K562 (cell line): ENCODE measurements around the gene ERF. TPM values are rescaled to one million over a fixed set of nuclear protein-coding genes. Genes with fewer than 3 reads are reported as not detected.

ENCODE experiments used
- ATAC-seq: fragments of 200-7000 bp; cut with Tn5 transposase; 3 replicates; pipeline ENCODE4 v1.9.1; 2020; ENCODE audit warnings: moderate library complexity
- BruUV-seq: library from RNA; stranded (reverse); fragments of 400-500 nt; replicated peaks from 2 replicates; lab custom pipeline; 2021; lab: Mats Ljungman, UMichigan
- CTCF ChIA-PET: fragments of 300-600 bp; formaldehyde crosslinking; extraction: SDS; loops from one replicate; lab custom pipeline; 2021; ENCODE audit warnings: low intra/inter-chr PET ratio; lab: Yijun Ruan, JAX
- POLR2A ChIA-PET: fragments of 300-600, 350-650 bp; sonication (Branson Sonifier 250); formaldehyde crosslinking; extraction: SDS; loops from one replicate; lab custom pipeline; 2021; ENCODE audit warnings: antibody characterized with exemption, inconsistent platforms; lab: Yijun Ruan, JAX
- DNase-seq, 4 experiments: peaks; one replicate each; pipeline versions ENCODE4 v3.0.0 to v3.0.0-alpha.2; 2011 to 2018; ENCODE audit warnings: low spot score in 3 of 4, mixed read lengths in 3 of 4; ENCODE audit errors: extremely low read depth in 1 of 4
- FAIRE-seq: peaks from 2 replicates; lab custom pipeline; 2011; peaks lifted over from hg19 to GRCh38; lab: Jason Lieb, UNC
- H2AFZ ChIP-seq: 2 replicates; pipeline ENCODE4 v1.6.0; 2011; ENCODE audit warnings: low read depth, low read length, control low read depth, inconsistent platforms
- H3K27ac ChIP-seq: fragments of 200-600 bp; 3 replicates; pipeline ENCODE4 v1.8.0; 2011; ENCODE audit warnings: low read depth, mild to moderate bottlenecking, control low read depth, inconsistent platforms, low read length, moderate library complexity, mixed read lengths; ENCODE audit errors: extremely low read depth
- H3K27me3 ChIP-seq, 2 experiments: fragments of 300-600 bp in 1 of 2; 2 replicates in 1 of 2; 3 replicates in 1 of 2; pipeline versions ENCODE4 v1.6.0 to v1.8.0; 2011; ENCODE audit warnings: inconsistent platforms in 2 of 2, low read length in 2 of 2, mild to moderate bottlenecking in 1 of 2, mixed read lengths in 1 of 2, moderate library complexity in 1 of 2; ENCODE audit not compliant: control insufficient read depth in 2 of 2, insufficient read depth in 2 of 2
- H3K36me3 ChIP-seq: fragments of 300-600 bp; 3 replicates; pipeline ENCODE4 v1.8.0; 2011; ENCODE audit warnings: mild to moderate bottlenecking, low read length, inconsistent platforms; ENCODE audit not compliant: control insufficient read depth, insufficient read depth
- H3K4me1 ChIP-seq, 2 experiments: fragments of 200-600 bp in 1 of 2; replicated peaks in 1 of 2; 2 replicates in 1 of 2; 3 replicates in 1 of 2; pipeline versions ENCODE4 v1.5.1 to v1.8.0; 2011; ENCODE audit warnings: inconsistent platforms in 2 of 2, low read length in 2 of 2, mild to moderate bottlenecking in 1 of 2, mixed read lengths in 1 of 2, moderate library complexity in 1 of 2; ENCODE audit not compliant: control insufficient read depth in 2 of 2, insufficient read depth in 2 of 2
- H3K4me2 ChIP-seq: 2 replicates; pipeline ENCODE4 v1.6.1; 2011; ENCODE audit warnings: low read length, control low read depth, inconsistent platforms, mixed read lengths; ENCODE audit not compliant: insufficient read depth
- H3K4me3 ChIP-seq: fragments of 200-600 bp; sonication (generic), shearing (Covaris generic); 2 replicates; pipeline ENCODE4 v1.5.1; 2016; ENCODE audit warnings: control low read depth, inconsistent platforms
- H3K79me2 ChIP-seq: fragments of 200-600 bp; 3 replicates; pipeline ENCODE4 v1.8.0; 2011; ENCODE audit warnings: low read length, inconsistent platforms; ENCODE audit not compliant: control insufficient read depth, insufficient read depth
- H3K9ac ChIP-seq, 2 experiments: 2 replicates each; pipeline versions ENCODE4 v1.6.0 to v1.6.1; 2011; ENCODE audit warnings: low read depth in 2 of 2, low read length in 2 of 2, control low read depth in 1 of 2, inconsistent platforms in 1 of 2, mild to moderate bottlenecking in 1 of 2, mixed read lengths in 1 of 2; ENCODE audit not compliant: insufficient read depth in 1 of 2
- H3K9me1 ChIP-seq: one replicate; pipeline ENCODE4 v1.6.0; 2011; ENCODE audit warnings: inconsistent platforms, mild to moderate bottlenecking, low read length, moderate library complexity; ENCODE audit not compliant: control insufficient read depth, insufficient read depth
- H3K9me3 ChIP-seq: replicated peaks from 2 replicates; pipeline ENCODE4 v1.5.1; 2011; ENCODE audit warnings: low read depth, low read length, inconsistent platforms; ENCODE audit not compliant: control insufficient read depth, insufficient read depth
- H4K20me1 ChIP-seq: replicated peaks from 2 replicates; pipeline ENCODE4 v1.6.1; 2011; ENCODE audit warnings: low read length, inconsistent platforms, mixed read lengths; ENCODE audit not compliant: control insufficient read depth, insufficient read depth
- CXXC5 ChIP-seq: fragments of 250-450 bp; sonication (Bioruptor Pico); IDR thresholded peaks from 2 replicates; pipeline ENCODE4 v1.8.0; 2022; ENCODE audit warnings: inconsistent platforms, mild to moderate bottlenecking, moderate library complexity
- ZBTB49 ChIP-seq: sonication (generic); formaldehyde crosslinking; IDR thresholded peaks from 2 replicates; pipeline ENCODE4 v1.8.0; 2022; ENCODE audit warnings: missing genetic modification reagents, mild to moderate bottlenecking, borderline replicate concordance
- WGBS: fragments of 100-300 bp; shearing (Covaris generic); methylation state at CpG from one replicate; pipeline ENCODE4 v1.1.6; 2016; ENCODE audit warnings: low coverage, mixed read lengths; ENCODE audit not compliant: insufficient coverage; ENCODE audit errors: missing lambda C conversion rate; 5-methylcytosine and 5-hydroxymethylcytosine counted together
- in situ Hi-C: fragments of 300-500 bp; cut with MboI; formaldehyde crosslinking; loops from 4 replicates; pipeline ENCODE4 v1.15.0; 2018; ENCODE audit warnings: inconsistent platforms, mixed read lengths
- intact Hi-C: fragments of 100-400 bp; cut with micrococcal nuclease; formaldehyde crosslinking; loops from 2 replicates; pipeline ENCODE4 v1.14.2; 2022
- polyA plus RNA-seq, 8 experiments: library from polyadenylated mRNA; depleted of rRNA in 4 of 8; stranded (reverse) in 5 of 8; unstranded in 3 of 8; fragments of >200 nt; fragmentation: Nextera tagmentation in 2 of 8; fragmentation: Illumina TruSeq in 1 of 8; extraction: Ambion mirVana in 2 of 8; extraction: Trizol in 1 of 8; gene quantifications; 2 replicates each; pipeline versions ENCODE4 v1.2.1 to v1.2.3, GENCODE V29; 2011 to 2014; ENCODE audit warnings: inconsistent platforms in 1 of 8, missing spikeins in 1 of 8
- total RNA-seq, 7 experiments: library from RNA; depleted of rRNA in 6 of 7; stranded (reverse); fragments of >200 nt in 6 of 7; fragmentation: Illumina TruSeq in 2 of 7; extraction: Trizol in 2 of 7; gene quantifications; 2 replicates each; pipeline versions ENCODE4 v1.2.1 to v1.2.3, GENCODE V29; 2011 to 2021; ENCODE audit warnings: low replicate concordance in 1 of 7

Gene ERF
- total and polyA plus RNA-seq, 9 of the 15 experiments (the other 6 are each of a cell fraction or from before 2014, with no cell fraction given), result 0.03 to 75.4 (median 27.0) TPM

- intact Hi-C loops, result no loop called here
- Histone ChIP-seq H3K9me3 (no peaks in the 10 kb centered on the region), H3K9ac (peak overlapping the region in 1 of 2 experiments; percentile 9; a peak in 1 of 4 replicates), H3K27ac (no peak overlapping the region), H3K9me1 (no peaks in the 10 kb centered on the region), H2AFZ (no peak overlapping the region), H3K4me3 (no peak overlapping the region), H3K79me2 (no peaks in the 10 kb centered on the region), H3K4me2 (no peak overlapping the region), H3K36me3 (peaks cover 91% of the 10 kb centered on the region; the same call in 2 of the 3 replicates), H3K4me1 (peaks cover 0 to 71% of the 10 kb centered on the region in 2 experiments; a peak in 3 of 5 replicates), H4K20me1 (peaks cover 7% of the 10 kb centered on the region; the same call in 1 of the 2 replicates), H3K27me3 (no peaks in the 10 kb centered on the region)
- CTCF ChIA-PET, result no interaction called here
- TF ChIP-seq CXXC5 (CRISPR knock-in tag), result no peak
- no peak for TF ChIP-seq ZBTB49
- BruUV-seq, result no TSS peak
- ATAC-seq (no peak), DNase-seq (no peak), FAIRE-seq (no peak)
- WGBS, result 98% methylated on average over 6 of the region's 14 CpGs
- in situ Hi-C loops, result no loop called here
- POLR2A ChIA-PET, result interaction anchor here (0.6 to 1.2 kb wide), 2 partner anchors 9 to 48 kb away, joined by 3 to 5 read pairs; partner anchors contain the start of genes PAFAH1B3 and PRR19
Measured at GRCh38 chr19:42292963-42293362, 38.0 kb upstream of the ERF start.
